GM21526 (cell line): ENCODE results near the gene PPFIA1.

ENCODE experiments used
- ATAC-seq: cut with Tn5 transposase; IDR thresholded peaks from one replicate; pipeline ENCODE4 v1.9.1; 2021; ENCODE audit warnings: moderate library complexity; ENCODE audit not compliant: unreplicated experiment, low FRiP score

Gene PPFIA1

DNA sequence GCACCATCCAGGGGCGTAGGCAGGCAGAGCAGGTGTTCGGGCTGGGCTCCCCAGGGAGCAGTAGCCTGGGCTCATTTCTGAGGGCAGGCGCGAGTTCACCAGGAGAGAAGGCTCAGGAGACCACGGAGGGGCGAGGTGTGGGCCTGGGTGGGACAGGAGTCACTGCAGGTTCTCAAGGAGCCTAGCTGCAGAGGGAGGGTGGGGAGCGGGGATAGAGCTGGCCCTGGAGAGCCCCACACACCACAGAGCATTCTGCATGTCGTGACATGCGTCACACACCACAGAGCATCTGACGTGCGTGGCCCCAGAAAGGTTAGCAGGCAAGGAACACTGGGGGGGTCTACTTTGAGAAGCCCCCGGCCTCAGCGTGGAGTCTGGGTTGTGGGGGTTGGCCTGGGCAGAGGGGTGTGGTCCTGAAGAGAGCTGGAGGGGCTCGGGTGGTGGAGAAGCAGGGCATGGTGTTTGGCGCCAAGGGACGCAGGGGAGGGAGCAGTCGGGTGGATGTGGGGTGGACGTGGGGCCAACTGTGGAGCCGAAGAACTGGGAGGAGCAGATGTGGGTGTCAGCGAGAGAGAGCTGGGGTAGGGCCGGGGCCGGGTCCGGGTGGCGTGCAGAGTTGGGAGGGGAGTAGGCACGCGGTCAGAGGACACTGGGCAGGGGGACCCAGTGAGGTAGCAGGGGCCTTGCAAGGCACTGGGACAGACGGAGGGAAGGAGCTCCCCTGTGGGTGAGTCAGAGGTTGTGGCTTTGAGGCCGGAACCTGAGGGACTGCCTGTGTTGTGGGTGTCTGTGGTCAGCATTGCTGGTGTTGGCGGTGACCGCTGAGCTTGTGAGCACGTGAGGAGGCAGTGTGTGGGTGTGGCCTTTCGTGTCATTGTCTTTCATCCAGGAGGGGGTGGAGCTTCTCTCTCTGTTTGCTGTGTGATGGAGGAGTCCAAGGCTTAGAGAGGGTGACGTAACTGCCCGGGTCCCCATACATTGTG is 153.3 kb downstream of the PPFIA1 start:
- ATAC-seq, result no peak

GRCh38 chr11:70424765-70425344 is 154.4 kb downstream of the PPFIA1 start:
- ATAC-seq, result no peak

- no peak for ATAC-seq
Measured at GRCh38 chr11:70427436-70427835, 156.9 kb downstream of the PPFIA1 start.

DNA sequence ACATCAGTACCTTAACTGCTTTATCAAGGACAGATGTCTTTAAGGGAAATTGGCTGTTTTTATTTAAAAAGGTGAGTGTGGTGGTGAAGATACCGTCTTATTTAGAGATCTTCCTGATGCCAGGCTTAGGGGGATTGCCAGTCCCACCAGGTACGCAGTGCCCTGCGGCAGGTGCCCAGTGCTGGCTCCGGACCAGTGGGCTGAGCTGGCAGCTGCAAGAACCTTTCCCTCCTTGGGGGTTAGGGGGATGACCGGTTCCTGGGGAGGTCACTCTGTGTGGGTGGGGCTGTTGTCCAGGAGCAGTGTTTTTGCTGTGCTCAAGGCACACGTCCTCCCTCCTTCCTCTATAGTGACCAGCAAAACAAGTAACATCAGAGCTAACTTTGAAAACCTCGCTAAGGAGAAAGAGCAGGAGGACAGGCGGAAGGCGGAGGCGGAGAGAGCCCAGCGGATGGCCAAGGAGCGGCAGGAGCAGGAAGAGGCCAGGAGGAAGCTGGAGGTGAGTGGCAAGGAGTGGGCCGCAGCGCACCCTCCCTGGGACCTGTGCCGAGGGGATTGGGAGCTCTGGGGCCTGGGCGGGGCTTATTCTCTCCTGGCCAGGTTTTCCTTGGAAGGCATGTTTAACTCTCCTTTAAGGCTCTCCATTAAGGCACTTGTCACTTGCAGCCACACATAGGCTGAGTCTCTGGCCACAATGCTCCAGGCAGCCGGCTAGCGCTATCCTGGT is 158.4 kb downstream of the PPFIA1 start:
- no peak for ATAC-seq

DNA sequence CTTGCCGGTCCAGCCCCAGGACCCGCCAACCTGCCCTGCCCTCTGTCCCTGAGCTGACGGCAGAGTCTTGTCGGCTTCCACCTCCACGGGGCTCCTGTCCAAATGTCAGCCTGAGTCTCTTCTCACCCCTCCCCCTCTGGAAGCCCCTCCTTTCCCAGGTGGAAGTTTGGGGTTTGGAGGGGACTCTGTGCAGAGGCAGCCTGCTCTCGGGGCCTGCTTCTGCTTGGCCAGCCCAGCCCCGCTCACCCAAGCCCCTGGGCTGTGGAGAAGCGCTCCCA is 158.9 kb downstream of the PPFIA1 start:
- no peak for ATAC-seq

GRCh38 chr11:70429724-70430521 is 159.4 kb downstream of the PPFIA1 start:
- ATAC-seq, result no peak

DNA sequence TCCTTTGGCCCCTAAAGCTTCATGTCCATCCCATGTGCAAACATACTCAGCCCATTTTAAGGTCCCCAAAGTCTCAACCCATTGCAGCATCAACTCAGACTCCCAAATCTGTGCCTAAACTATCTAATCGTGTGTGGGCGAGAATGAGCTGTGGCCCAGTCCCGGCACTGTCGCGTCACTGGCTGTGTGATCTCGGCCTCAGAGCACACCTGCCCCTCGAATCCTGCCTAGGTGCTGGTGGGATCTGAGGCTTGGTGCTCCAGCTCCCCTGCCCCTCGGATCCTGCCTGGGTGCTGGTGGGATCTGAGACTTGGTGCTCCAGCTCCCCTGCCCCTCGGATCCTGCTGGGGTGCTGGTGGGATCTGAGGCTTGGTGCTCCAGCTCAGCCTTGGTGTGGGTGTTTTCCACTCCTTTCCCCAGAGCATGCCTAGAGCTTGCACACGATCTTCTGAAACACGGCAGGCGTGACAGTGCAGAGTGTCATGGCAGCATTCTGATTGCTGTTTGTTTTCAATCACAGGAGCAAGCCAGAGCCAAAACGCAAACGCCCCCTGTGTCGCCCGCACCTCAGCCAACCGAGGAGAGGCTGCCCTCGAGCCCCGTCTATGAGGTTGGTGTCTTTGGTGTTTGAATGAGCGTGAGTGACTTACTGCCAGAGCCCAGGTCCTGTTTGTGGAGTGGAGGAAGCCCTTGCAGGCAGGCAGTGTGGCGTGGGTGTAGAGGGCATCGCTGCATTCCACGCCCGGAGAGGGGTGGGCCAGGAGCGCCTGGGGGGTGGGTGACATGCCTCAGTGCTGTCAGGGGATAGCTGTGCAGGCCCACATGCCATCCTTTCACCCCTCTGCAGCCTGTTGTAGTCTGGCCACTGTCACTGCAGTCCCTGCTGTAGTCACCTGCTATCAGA is 160.4 kb downstream of the PPFIA1 start:
- ATAC-seq, result no peak

GRCh38 chr11:70431611-70432010 is 161.1 kb downstream of the PPFIA1 start:
- no peak for ATAC-seq

DNA sequence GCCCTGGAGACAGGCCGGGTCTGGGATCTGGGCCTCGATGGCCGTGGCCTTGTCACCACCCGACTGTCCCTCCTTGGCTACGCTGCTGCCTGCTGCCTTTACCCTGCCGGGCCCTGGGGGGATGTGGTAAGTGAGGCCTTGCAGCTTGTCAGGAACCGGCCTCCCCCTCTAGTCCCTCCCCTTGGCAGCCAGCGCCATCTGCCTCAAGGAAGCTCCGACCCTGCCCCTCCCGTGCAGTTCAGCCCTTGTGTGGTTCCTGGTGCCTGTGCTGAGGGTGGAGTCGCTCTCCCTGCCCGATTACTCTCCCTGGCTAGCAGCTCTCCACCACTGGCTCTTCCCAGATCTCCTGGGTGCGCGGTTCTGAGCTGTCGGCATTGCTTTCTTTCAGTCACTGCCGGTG is 161.6 kb downstream of the PPFIA1 start:
- ATAC-seq, result no peak

DNA sequence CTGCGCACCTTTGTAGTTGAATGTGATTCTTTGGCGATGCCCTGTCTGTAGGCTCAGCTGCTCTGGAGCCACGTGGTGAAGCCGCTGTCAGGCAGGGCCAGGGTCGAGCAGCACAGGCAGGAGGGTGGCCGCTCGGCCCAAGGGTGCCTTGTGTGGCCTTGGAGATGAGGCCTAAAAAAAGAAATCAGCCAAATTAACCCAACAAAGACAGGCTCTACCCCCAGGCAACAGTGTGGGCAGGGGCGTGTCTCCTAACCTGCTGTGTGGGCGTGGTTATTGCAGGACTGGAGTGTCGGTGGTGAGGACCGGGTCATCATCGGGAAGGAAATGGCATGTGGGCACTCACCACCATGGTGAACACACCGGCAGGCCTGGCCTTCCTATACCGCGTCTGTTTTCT is 162.1 kb downstream of the PPFIA1 start:
- no peak for ATAC-seq

- no peak for ATAC-seq
Measured at GRCh38 chr11:70433038-70433437, 162.5 kb downstream of the PPFIA1 start.

DNA sequence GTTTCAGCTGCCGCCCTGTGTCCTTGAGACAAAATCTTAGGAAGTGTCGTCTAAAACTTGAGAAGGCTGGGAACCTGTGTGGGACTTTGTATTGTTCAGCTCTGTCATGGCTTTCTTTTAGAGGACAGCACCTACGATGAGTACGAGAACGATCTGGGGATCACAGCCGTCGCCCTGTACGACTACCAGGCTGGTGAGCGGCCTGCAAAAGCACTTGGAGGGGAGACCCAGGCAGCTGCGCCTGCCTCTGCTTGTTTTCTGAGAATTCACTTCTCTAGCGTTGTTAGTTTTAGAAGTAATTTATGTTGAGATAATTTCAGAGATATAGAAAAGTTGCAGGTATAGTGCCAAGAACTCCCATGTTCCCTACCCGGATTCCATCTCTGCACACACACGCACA is 163.0 kb downstream of the PPFIA1 start:
- no peak for ATAC-seq
